ENCODE data around the gene FAM222B. TPM values are rescaled to one million over a fixed set of nuclear protein-coding genes. Genes with fewer than 3 reads are reported as not detected.
A peak's percentile ranks its signal among the peaks of the same experiment; 100 is the strongest.

The FAM222B gene
- total and polyA plus RNA-seq, 9 of the 15 experiments (the other 6 are each of a cell fraction or from before 2014, with no cell fraction given) = 4.0 to 34.6 (median 7.5) TPM

DNA sequence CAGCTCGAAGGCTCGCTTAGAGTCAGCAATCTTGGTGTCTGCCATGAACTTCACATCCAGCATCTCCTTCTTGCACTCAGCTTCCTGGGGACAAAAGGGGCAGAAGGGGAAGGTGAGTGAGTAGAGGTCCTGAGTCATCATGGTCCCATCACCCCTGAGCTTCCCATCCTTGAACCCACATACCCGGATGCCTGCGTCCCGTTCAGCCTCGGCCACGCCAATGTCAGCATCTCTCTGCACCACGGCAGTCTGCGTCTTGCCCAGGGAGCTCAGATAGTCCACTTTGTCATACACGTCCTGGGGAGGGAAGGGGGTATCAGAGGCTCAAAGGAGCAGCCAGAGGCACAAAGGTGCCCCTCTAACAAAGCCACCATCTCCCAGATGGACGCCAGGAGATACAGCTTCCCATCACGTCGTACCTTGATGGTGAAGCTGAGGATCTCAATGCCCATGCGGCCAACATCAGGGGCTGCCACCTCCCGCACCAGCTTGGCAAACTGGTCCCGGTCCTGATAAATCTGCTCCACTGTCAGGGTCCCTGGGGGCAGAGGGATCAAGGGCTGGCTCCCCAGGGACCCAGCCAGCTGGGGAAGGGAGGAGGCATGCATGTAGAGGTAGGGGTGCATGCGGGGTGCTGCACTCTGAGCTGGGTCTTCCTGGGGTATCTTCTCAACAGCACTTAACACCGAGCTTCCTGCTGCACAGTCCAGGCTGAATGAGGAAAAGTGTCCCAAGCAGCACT lies 39.7 kb upstream of the FAM222B start:
- Histone ChIP-seq H3K9me1 (ENCODE audit: control insufficient read depth, insufficient read depth, low read length) (no peaks in the 10 kb centered on the region), H3K4me2 (ENCODE audit: insufficient read depth, low read length) (no peak overlapping the region), H4K20me1 (replicated peaks; ENCODE audit: control insufficient read depth, insufficient read depth, low read length) (no peaks in the 10 kb centered on the region; the same call in 1 of the 2 replicates), H3K4me3 (no peak overlapping the region), H3K79me2 (ENCODE audit: control insufficient read depth, insufficient read depth, low read length) (no peaks in the 10 kb centered on the region), H2AFZ (ENCODE audit: low read depth, low read length) (no peak overlapping the region), H3K27ac (ENCODE audit: extremely low read depth, low read depth, low read length) (no peak overlapping the region), H3K36me3 (ENCODE audit: control insufficient read depth, insufficient read depth, low read length) (peaks cover 77% of the 10 kb centered on the region), H3K9me3 (replicated peaks; ENCODE audit: control insufficient read depth, insufficient read depth, low read depth, low read length) (peaks cover 3% of the 10 kb centered on the region), H3K9ac (ENCODE audit: insufficient read depth in 1 of 2, low read depth in 2 of 2, low read length in 2 of 2) (peak overlapping the region in 1 of 2 experiments; percentile 86; a peak in 2 of 4 replicates), H3K27me3 (ENCODE audit: control insufficient read depth in 2 of 2, insufficient read depth in 2 of 2, low read length in 2 of 2) (no peaks in the 10 kb centered on the region), H3K4me1 (replicated peaks in 1 of 2; ENCODE audit: control insufficient read depth in 2 of 2, insufficient read depth in 2 of 2, low read length in 2 of 2) (peaks cover 13 to 47% of the 10 kb centered on the region in 2 experiments; a peak in 4 of 5 replicates)
- FAIRE-seq (no peak), DNase-seq (ENCODE audit: extremely low read depth in 1 of 4, low spot score in 3 of 4) (no peak), ATAC-seq (no peak)
- WGBS (ENCODE audit: insufficient coverage, low coverage, missing lambda C conversion rate) = 86% methylated on average over 18 of the region's 18 CpGs
- in situ Hi-C loops (cut with MboI) (no loop called here), intact Hi-C loops (cut with micrococcal nuclease) (no loop called here)
- BruUV-seq (replicated peaks) = no TSS peak
- TF ChIP-seq CBX5 (IDR thresholded peaks at IDR 0.05; ENCODE audit: borderline replicate concordance, low read depth) = no peak
- 0 out of 2 replicates have a peak, but pooled peaks have one; percentile 35 for TF ChIP-seq POLR2G (IDR thresholded peaks at IDR 0.05; ENCODE audit: low read depth, low read length)
- ChIA-PET CTCF (ENCODE audit: low intra/inter-chr PET ratio) (no interaction called here), POLR2A (interaction anchor here (0.6 to 4.3 kb wide), 15 partner anchors 10 to 171 kb away, joined by 3 to 29 read pairs (median 3); partner anchors contain the start of gene PROCA1)

DNA sequence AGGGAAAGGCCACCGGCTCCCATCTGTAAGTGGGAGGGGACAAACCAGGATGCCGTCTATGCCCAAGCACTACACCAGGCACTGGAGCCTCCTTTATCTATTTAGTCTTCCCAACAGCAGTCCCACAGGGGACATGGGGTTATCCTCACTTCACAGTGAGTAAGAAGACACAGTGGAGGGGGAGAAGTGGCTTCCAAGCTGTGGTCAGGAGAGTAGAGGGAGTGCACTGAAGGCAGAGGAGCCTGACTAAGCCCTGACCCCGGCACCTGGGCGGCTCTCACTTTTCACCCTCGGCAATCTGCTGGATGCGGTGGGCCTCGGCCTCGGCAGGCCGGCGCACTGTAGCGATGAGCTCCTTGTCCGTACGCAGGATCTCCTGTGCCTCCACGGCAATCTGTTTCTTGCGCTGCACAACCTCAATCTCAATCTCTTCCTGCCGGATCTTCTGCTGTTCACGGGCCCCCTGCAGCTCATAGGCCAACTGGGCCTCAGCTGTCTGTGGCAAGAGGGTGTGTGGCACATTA lies 39.0 kb upstream of the FAM222B start:
- ATAC-seq (no peak), DNase-seq (ENCODE audit: extremely low read depth in 1 of 4, low spot score in 3 of 4) (no peak), FAIRE-seq (no peak)
- ChIA-PET POLR2A (interaction anchor here (0.6 to 4.3 kb wide), 12 partner anchors 10 to 170 kb away, joined by 3 to 29 read pairs (median 3); partner anchors contain the start of gene PROCA1), CTCF (ENCODE audit: low intra/inter-chr PET ratio) (no interaction called here)
- BruUV-seq (replicated peaks) = no TSS peak
- Histone ChIP-seq H3K4me1 (replicated peaks in 1 of 2; ENCODE audit: control insufficient read depth in 2 of 2, insufficient read depth in 2 of 2, low read length in 2 of 2) (peaks cover 13 to 45% of the 10 kb centered on the region in 2 experiments; a peak in 4 of 5 replicates), H3K4me2 (ENCODE audit: insufficient read depth, low read length) (no peak overlapping the region), H3K9me1 (ENCODE audit: control insufficient read depth, insufficient read depth, low read length) (no peaks in the 10 kb centered on the region), H3K79me2 (ENCODE audit: control insufficient read depth, insufficient read depth, low read length) (no peaks in the 10 kb centered on the region), H4K20me1 (replicated peaks; ENCODE audit: control insufficient read depth, insufficient read depth, low read length) (no peaks in the 10 kb centered on the region; the same call in 1 of the 2 replicates), H3K27ac (ENCODE audit: extremely low read depth, low read depth, low read length) (no peak overlapping the region), H3K4me3 (no peak overlapping the region), H3K9ac (ENCODE audit: insufficient read depth in 1 of 2, low read depth in 2 of 2, low read length in 2 of 2) (peak overlapping the region in 1 of 2 experiments; percentile 86; a peak in 2 of 4 replicates), H3K36me3 (ENCODE audit: control insufficient read depth, insufficient read depth, low read length) (peaks cover 77% of the 10 kb centered on the region), H3K9me3 (replicated peaks; ENCODE audit: control insufficient read depth, insufficient read depth, low read depth, low read length) (peaks cover 3% of the 10 kb centered on the region), H2AFZ (ENCODE audit: low read depth, low read length) (no peak overlapping the region), H3K27me3 (ENCODE audit: control insufficient read depth in 2 of 2, insufficient read depth in 2 of 2, low read length in 2 of 2) (no peaks in the 10 kb centered on the region)
- TF ChIP-seq TAF9B (IDR thresholded peaks at IDR 0.05; ENCODE audit: partially characterized antibody) (no peak), ZNF124 (CRISPR knock-in tag; IDR thresholded peaks at IDR 0.05) (no peak), ZEB2 (IDR thresholded peaks at IDR 0.05) (no peak), GTF2F1 (IDR thresholded peaks at IDR 0.05; ENCODE audit: low read depth, low read length) (no peak), FOXA3 (CRISPR knock-in tag; conservative IDR thresholded peaks at IDR 0.05 in 1 of 2, IDR thresholded peaks at IDR 0.05 in 1 of 2) (no peak), CHD4 (IDR thresholded peaks at IDR 0.05; ENCODE audit: insufficient read depth, insufficient replicate concordance, low read depth, low read length, poor library complexity, severe bottlenecking) (no peak), POU5F1 (IDR thresholded peaks at IDR 0.05; ENCODE audit: borderline replicate concordance, low read depth, low read length, partially characterized antibody) (no peak)
- TF ChIP-seq, protein P1, sequence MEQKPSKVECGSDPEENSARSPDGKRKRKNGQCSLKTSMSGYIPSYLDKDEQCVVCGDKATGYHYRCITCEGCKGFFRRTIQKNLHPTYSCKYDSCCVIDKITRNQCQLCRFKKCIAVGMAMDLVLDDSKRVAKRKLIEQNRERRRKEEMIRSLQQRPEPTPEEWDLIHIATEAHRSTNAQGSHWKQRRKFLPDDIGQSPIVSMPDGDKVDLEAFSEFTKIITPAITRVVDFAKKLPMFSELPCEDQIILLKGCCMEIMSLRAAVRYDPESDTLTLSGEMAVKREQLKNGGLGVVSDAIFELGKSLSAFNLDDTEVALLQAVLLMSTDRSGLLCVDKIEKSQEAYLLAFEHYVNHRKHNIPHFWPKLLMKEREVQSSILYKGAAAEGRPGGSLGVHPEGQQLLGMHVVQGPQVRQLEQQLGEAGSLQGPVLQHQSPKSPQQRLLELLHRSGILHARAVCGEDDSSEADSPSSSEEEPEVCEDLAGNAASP (IDR thresholded peaks at IDR 0.05) = no peak
- TF ChIP-seq, protein P2, sequence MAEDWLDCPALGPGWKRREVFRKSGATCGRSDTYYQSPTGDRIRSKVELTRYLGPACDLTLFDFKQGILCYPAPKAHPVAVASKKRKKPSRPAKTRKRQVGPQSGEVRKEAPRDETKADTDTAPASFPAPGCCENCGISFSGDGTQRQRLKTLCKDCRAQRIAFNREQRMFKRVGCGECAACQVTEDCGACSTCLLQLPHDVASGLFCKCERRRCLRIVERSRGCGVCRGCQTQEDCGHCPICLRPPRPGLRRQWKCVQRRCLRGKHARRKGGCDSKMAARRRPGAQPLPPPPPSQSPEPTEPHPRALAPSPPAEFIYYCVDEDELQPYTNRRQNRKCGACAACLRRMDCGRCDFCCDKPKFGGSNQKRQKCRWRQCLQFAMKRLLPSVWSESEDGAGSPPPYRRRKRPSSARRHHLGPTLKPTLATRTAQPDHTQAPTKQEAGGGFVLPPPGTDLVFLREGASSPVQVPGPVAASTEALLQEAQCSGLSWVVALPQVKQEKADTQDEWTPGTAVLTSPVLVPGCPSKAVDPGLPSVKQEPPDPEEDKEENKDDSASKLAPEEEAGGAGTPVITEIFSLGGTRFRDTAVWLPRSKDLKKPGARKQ (CRISPR knock-in tag; IDR thresholded peaks at IDR 0.05) = no peak
- in situ Hi-C loops (cut with MboI) (no loop called here), intact Hi-C loops (cut with micrococcal nuclease) (no loop called here)
- 81% methylated on average over 17 of the region's 17 CpGs for WGBS (ENCODE audit: insufficient coverage, low coverage, missing lambda C conversion rate)

Measured in K562 (cell line).